A549 (cell line): ENCODE data around the gene EIF4G3.

Experiments
- BHLHE40 ChIP-seq: IDR thresholded peaks from 2 replicates; pipeline ENCODE4 v1.6.1; 2012; ENCODE audit warnings: low read depth, low read length, inconsistent platforms
- CEBPB ChIP-seq, 2 experiments: fragments of >200 bp in 1 of 2; sonication (Bioruptor Twin) in 1 of 2; formaldehyde crosslinking in 1 of 2; IDR thresholded peaks; 2 replicates each; pipeline ENCODE4 v1.6.1; 2012 to 2016
- CHD2 ChIP-seq: fragments of 150-350 bp; IDR thresholded peaks from 2 replicates; pipeline ENCODE4 v1.6.1; 2014; ENCODE audit warnings: low read length; ENCODE audit not compliant: partially characterized antibody
- CTCF ChIP-seq: fragments of >200 bp; sonication (Bioruptor Twin); formaldehyde crosslinking; IDR thresholded peaks from 3 replicates; pipeline ENCODE4 v1.5.1; 2016
- HOXA7 ChIP-seq: fragments of 250-450 bp; sonication (Bioruptor Pico); IDR thresholded peaks from 2 replicates; pipeline ENCODE4 v1.5.0; 2020; ENCODE audit warnings: mild to moderate bottlenecking, moderate library complexity
- POLR2A ChIP-seq: IDR thresholded peaks from 2 replicates; pipeline ENCODE4 v1.6.1; 2012; ENCODE audit warnings: mild to moderate bottlenecking, low read length
- TF ChIP-seq, protein P1 (sequence below): IDR thresholded peaks from 2 replicates; pipeline ENCODE4 v1.6.1; 2012; ENCODE audit warnings: low read depth, borderline replicate concordance

DNA sequence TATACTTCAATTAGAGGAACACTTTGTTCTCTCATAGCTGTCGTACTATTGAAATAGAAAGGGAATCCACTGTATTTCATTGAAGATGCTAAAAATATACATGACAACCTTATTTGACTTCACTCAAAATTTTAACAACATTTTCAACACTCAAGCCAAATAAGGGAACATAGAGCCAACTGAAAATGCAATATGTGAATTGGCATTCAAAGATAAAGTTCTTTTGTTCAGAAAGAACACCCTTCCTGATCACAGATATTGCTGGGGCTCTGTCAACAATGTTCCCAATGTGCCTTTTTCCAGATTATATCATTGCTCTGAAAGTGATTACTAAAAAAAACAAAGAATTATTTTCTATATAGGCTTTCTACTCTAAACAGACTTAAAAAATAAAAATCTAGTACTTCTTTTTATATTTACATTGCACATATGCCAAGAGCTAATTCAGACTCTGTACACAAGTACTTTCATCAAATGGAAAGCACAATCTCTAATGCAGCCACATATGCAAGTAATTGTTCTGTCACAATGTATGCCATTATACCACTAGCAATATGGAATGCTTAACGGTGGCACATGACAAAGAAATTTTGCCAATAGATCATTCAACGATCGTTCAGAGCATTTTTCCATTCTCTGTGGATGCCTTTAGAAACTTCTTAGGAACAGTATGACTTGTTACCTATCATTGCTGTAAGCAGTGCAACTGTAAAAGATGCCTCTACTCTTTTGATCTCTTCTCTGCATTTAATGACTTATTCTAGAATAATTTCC, 171.0 kb downstream of the EIF4G3 start:
- no peak for TF ChIP-seq CHD2
- no peak for TF ChIP-seq POLR2A
- no peak for TF ChIP-seq BHLHE40
- no peak for TF ChIP-seq CTCF
- no peak for TF ChIP-seq HOXA7
- TF ChIP-seq, protein P1, sequence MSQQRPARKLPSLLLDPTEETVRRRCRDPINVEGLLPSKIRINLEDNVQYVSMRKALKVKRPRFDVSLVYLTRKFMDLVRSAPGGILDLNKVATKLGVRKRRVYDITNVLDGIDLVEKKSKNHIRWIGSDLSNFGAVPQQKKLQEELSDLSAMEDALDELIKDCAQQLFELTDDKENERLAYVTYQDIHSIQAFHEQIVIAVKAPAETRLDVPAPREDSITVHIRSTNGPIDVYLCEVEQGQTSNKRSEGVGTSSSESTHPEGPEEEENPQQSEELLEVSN, result no peak
- no peak for TF ChIP-seq CEBPB (IDR thresholded peaks at IDR 0.05)
